Left renal cortex interstitium (tissue), 4 donors: ENCODE results near the gene NUDT1. TPM values are rescaled to one million over a fixed set of nuclear protein-coding genes. Genes with fewer than 3 reads are reported as not detected.
"Not testable (repeated sequence)": the region's sequence is repeated elsewhere in the genome, so short reads cannot be mapped to it uniquely, and the experiment has no call there.

ENCODE experiments used
- DNase-seq, 4 donors: peaks; one replicate each; pipeline ENCODE4 v3.0.0-alpha.2; 2013; ENCODE audit warnings: low read depth in 4 of 4, low spot score in 2 of 4, missing footprints in 1 of 4
- polyA plus RNA-seq, 4 donors: library from polyadenylated mRNA; unstranded; fragments of 120-200 nt; gene quantifications; one replicate each; pipeline ENCODE4 v1.2.1, GENCODE V29; 2013; ENCODE audit not compliant: insufficient read length in 4 of 4

The NUDT1 gene
- polyA plus RNA-seq, 4 donors, result 20.1 to 30.2 (median 22.8) TPM

DNA sequence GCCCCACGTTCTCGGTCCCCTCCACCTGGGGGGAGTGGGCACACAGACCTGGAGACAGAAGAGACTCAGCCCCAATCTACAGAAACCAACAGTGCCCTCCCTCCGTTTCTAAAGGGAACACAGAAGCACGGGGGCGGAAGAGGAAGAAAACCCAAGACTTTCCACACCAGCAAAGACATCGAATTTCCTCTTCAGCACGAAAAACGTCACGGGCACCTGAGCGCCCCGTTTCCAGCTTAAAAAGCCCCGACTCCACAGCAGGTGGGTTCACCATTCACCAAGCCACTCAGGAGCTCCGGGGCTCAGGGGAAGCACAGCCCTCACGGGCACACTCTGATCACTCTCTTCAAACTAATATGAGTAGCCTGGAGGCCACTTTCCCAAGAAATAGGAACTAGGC, 19.6 kb downstream of the NUDT1 start:
- DNase-seq, result no peak

GRCh38 chr7:2263176-2263575, 21.1 kb downstream of the NUDT1 start:
- DNase-seq, result no peak

GRCh38 chr7:2264158-2264557, 22.1 kb downstream of the NUDT1 start:
- DNase-seq, result no peak

- no peak for DNase-seq
Measured at GRCh38 chr7:2266911-2267310, 24.9 kb downstream of the NUDT1 start.

- DNase-seq, result not testable (repeated sequence)
Measured at GRCh38 chr7:2269089-2269990, 27.3 kb downstream of the NUDT1 start.

DNA sequence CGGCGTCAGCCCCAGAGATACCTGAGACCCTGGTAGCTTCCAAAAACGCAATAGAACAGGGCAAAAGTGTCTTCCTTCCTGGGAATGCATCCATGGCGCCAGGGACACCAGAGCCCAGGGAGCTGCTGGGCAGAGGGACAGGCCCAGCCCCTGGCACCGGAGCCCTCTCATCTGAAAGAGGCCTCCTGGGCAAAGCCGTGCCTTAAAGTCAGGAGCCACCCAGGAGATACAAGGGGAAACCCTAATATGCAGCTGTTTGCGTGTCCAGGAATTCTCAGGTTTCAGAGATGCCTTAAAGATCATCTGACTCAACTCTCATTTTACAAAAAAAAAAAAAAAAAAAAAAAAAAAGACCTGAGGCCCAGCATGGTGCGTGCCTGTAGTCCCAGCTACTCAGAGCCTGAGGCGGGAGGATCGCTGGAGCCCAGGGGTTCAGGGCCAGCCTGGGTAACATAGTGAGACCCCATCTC, 28.0 kb downstream of the NUDT1 start:
- DNase-seq, result no peak

GRCh38 chr7:2270495-2270894, 28.5 kb downstream of the NUDT1 start:
- no peak for DNase-seq

- no peak for DNase-seq
Measured at GRCh38 chr7:2271273-2272026, 29.4 kb downstream of the NUDT1 start.

DNA sequence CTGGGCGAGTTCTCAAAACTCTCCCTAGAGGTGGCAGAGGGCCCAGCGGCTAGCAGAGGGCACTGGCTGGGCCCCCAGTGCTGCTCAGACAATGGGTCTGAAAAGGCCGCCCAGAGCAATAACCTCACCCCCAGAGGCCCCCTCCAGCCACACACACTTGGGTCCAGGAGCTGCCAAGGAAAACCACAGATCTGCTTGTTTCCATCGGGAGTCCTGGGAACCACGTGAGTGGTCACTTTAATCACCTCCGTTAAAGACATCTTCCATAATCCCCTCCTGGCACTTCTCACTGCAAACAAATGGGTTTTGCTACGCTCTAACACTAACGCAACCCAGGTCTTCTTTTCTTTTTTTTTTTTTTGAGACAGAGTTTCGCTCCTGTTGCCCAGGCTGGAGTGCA, 30.0 kb downstream of the NUDT1 start:
- DNase-seq, result no peak

DNA sequence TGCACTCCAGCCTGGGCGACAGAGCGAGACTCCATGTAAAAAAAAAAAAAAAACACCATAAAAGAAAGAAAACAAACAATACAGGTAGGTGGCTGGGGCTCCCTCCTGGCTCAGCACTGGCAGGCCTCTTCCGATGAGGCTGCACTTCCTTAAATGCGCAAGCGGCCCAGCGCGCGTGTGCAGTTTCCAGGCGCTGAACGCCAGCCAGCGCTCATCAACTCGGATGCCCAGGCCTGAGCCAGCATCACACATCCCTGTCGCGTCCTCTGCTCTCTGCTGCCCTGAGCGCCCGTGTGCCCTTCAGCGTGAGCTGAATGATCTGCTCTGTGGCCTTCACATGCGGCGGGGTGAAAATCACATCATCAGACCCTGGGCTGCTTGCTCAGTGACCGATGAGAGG, 31.8 kb downstream of the NUDT1 start:
- DNase-seq, result no peak

- DNase-seq, result no peak
Measured at GRCh38 chr7:2274666-2275065, 32.6 kb downstream of the NUDT1 start.

- DNase-seq, result no peak
Measured at GRCh38 chr7:2275101-2275500, 33.1 kb downstream of the NUDT1 start.

- no peak for DNase-seq
Measured at GRCh38 chr7:2276107-2276506, 34.1 kb downstream of the NUDT1 start.

DNA sequence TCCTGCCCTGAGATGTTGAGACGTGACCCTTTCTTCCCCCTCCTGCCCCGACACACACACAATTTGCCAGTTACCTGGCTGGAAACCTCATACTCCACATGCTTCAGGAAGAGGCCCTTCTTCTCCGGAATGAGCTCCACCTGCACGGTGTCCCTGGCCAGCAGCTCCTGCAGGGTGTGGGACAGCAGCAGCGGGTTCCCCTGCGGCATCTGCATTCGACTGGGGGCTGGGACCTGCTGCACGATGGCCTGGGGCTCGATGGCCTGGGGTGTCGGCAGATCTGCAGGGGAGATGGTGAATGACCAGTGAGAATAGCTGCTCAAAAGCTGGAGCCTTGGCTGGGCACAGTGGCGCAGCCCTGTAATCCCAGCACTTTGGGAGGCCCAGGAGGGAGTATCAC, 36.0 kb downstream of the NUDT1 start:
- DNase-seq, result no peak

DNA sequence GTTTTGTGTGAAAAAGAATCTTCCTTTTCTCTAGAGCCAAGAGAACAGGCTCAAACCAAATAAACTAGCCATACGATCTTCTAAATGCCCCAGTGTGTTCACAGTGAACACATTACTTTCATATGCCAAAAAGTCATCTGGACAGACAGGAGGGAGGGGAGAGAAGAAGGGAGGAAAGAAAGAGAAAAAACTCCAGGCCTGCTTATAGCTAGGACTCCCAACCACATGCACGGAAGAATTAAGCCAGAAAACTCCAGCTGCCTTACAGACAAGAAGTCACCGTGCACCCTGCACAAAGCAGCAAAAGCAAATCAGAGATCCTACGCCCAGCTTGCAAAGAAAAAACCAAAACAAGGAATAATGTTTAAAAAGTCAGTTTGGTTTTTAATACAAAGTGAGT, 37.9 kb downstream of the NUDT1 start:
- no peak for DNase-seq

- DNase-seq, result no peak
Measured at GRCh38 chr7:2280424-2280823, 38.4 kb downstream of the NUDT1 start.

DNA sequence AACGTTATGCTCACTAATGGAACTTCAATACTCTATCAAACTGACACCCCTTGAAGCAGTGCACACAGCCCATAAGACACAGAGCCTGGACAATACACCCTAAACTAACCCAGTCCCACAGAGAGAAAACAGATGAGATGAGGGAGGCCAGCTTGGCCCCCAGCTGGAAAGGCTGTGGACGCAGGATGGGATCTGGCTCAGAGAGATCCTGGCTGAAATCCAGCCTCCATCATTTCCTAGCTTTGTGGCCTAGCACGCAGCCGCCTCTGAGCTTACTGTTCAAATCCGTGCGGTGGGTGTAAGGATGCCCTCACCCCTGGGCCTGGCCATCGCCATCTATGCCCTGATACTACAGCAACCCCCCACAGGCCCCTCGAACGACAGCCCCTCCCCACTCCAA, 39.5 kb downstream of the NUDT1 start:
- DNase-seq, result no peak

GRCh38 chr7:2282185-2282751, 40.2 kb downstream of the NUDT1 start:
- DNase-seq, result peak in 2 of 4 donors; percentile 48 to 66

GRCh38 chr7:2283074-2283473, 41.0 kb downstream of the NUDT1 start:
- DNase-seq, result no peak

- DNase-seq, result no peak
Measured at GRCh38 chr7:2287745-2288144, 45.7 kb downstream of the NUDT1 start.

GRCh38 chr7:2288503-2288902, 46.5 kb downstream of the NUDT1 start:
- DNase-seq, result no peak
